GM12864 (cell line): Measurements from ENCODE around the gene MMEL1.

ENCODE experiments used
- DNase-seq: peaks from one replicate; pipeline ENCODE4 v3.0.0-alpha.2; 2011; ENCODE audit warnings: low read depth
- H3K4me3 ChIP-seq: 2 replicates; pipeline ENCODE4 v1.5.1; 2011; ENCODE audit warnings: mild to moderate bottlenecking, low read depth, low read length, control low read depth
- TF ChIP-seq, protein P1 (sequence below): IDR thresholded peaks from 2 replicates; pipeline ENCODE4 v1.5.1; 2011; ENCODE audit warnings: low read depth, mild to moderate bottlenecking, moderate library complexity, low read length, control low read depth, inconsistent platforms; ENCODE audit errors: missing control alignments

MMEL1 gene

DNA sequence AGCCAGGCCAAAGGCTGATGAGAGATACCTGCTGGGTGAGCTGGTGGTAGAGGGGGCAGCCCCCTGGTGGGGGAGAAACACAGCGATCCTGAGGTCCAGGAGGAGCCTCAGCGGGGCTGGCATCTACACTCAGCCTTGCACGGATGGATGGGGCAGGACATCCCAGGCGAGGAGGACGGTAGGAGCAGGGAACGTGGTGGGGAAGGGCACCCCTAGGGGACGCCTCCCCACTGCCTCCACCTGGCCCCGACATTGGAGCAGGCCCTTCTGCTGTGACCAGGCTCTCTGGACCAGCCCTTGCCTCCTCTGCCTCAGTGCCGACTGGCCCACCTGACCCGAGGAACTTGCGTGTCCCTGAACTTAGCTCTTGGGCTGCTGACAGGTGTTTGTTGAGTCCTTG lies 6.4 kb upstream of the MMEL1 start:
- DNase-seq, result no peak
- TF ChIP-seq, protein P1, sequence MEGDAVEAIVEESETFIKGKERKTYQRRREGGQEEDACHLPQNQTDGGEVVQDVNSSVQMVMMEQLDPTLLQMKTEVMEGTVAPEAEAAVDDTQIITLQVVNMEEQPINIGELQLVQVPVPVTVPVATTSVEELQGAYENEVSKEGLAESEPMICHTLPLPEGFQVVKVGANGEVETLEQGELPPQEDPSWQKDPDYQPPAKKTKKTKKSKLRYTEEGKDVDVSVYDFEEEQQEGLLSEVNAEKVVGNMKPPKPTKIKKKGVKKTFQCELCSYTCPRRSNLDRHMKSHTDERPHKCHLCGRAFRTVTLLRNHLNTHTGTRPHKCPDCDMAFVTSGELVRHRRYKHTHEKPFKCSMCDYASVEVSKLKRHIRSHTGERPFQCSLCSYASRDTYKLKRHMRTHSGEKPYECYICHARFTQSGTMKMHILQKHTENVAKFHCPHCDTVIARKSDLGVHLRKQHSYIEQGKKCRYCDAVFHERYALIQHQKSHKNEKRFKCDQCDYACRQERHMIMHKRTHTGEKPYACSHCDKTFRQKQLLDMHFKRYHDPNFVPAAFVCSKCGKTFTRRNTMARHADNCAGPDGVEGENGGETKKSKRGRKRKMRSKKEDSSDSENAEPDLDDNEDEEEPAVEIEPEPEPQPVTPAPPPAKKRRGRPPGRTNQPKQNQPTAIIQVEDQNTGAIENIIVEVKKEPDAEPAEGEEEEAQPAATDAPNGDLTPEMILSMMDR, result no peak
- no peak overlapping the region for H3K4me3 ChIP-seq

DNA sequence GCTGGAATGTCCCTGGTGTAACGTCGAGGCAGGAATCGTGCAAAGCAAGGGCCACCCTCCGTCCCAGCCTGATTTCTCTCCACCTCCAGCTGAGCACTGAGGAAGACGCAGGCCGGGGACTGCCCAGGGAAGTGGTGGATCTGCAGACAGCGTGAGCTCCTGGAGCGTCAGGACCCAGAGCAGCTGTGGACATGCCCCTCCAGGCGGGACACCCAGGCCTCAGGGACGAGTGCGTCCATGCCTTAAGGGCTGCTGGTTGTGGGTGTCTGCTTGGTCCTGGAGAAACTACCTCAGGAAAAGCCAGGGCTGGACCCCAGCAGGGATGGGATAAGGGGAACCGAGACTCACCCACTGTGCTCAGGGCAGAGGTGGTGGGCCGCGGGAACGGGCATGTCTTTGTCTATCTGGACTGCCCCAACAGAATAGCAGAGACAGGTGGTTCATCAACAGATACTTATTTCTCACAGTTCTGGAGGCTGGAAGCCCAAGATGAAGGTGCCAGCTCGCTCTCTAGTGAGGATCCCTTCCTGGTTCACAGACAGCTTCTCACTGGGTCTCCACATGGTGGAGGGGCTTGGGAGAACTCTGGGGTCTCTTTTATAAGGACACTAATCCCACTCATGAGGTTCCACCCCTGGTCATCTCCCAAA lies 5.8 kb upstream of the MMEL1 start:
- H3K4me3 ChIP-seq, result no peak overlapping the region
- DNase-seq, result no peak
- TF ChIP-seq, protein P1, result no peak

DNA sequence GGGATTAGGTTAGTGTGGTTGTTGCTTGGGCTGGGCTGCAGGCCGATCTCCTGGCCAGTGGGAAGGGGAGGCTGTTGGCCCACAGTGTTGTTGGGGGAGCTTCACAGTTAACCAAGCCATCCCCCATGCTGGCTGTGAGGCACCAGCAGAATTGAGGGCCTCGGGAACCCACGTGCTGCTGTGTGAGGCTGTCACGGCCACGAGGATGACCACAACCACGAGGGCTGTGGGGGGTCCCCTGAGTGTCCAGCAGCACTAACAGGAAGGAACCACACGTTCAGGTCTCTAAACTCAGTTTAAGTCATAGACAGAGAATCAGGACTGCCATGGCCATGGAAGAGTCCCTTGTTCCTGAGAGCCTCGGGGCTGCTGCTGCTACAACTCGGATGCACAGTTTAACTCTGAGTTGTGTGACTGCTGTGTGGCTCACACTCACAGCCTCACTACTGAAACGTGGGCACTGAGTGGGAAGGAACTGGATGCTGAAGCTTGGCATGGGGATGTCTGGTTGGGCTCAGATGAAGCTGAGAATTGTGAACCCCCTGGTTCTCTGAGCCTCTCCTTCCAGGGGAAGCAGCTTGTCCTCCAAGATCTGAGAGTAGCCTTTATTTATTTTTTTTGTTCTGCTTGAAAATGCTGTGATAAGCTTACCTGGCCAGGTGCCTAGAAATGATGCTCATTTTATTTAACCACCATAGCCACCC lies 4.8 kb upstream of the MMEL1 start:
- DNase-seq, result no peak
- TF ChIP-seq, protein P1, result no peak
- H3K4me3 ChIP-seq, result no peak overlapping the region

DNA sequence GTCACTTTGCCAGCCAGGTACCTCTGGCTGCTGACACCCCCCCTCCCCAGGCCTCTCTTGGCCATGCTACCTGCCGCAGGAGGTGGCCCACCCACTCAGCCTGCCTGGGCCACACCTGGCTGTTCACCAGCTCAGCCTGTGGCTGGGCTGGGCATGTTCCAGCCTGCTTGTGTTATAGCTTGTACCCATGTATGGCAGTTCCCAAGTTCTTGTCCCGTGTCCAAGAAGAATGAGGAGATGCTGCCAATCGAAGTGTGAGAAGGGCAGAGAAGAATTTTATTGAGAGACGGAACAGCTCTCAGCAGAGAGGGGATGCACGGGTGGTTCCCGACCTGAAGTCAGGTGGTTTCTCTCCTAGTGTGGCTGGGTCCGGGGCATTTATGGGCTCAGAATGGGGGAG lies 3.9 kb upstream of the MMEL1 start:
- TF ChIP-seq, protein P1, result no peak
- no peak for DNase-seq
- no peak overlapping the region for H3K4me3 ChIP-seq

DNA sequence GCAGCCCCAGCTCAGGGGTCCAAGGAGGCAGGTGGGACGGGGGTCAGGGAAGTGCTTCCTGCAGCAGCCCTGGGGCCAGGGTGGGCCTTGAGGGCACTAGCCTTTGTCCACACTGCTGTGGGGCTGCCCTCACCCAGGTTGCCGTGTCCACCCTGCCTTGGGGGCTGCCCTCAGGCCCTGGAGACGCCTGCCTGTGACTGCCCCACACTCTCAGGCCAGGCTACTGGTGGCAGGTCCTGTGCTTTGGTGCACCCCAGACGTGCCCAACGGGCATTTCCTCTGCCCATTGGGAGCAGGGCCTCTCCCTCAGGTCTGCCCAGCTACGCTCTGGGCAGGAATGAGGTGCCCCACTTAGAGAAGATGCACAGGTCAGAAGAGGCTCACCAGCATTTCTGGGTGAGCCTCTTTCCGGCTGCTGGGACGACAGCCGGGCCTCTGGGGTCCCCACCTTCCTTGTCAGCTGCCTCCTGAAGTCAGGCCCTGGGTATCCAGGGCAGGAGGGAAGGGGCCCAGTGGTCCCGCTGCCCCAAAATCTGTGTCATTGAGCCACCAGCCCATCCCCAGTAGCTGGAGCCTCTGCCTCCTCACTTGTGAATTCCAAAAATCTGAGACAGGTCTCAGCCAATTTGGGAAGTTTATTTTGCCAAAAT lies 2.7 kb upstream of the MMEL1 start:
- DNase-seq, result no peak
- no peak overlapping the region for H3K4me3 ChIP-seq

DNA sequence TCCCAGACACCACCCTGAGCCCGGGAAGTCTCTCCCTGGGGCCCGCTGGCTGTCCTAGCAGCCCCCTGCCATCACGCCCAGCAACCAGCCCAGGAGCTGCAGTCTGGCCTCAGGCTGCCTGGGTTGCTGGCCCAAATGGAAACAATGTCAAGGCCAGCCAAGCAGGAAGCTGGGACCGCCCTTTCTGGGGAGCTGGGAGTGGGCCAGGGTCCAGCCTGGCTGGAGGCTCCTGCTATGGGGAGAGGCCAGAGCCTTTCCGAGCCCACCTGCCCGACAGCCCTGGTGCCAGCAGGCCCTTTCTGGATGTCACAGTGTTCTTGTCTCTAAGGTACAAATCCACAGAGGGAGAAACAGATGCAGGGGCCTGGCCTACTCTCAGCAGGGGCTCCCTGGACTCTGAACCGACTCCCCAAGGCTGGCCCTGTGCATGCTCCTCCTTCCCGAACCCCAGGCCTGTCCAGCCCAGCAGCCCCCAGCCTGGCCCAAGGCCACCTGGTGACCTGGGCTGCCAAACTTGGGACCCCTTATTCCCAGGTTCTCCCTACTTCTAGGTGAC lies 1.2 kb upstream of the MMEL1 start:
- H3K4me3 ChIP-seq, result no peak overlapping the region
- TF ChIP-seq, protein P1, result no peak
- DNase-seq, result no peak

More for the DNA sequence above, 2.7 kb upstream of the MMEL1 start:
- TF ChIP-seq, protein P1, result no peak
